HG03095 (cell line): ENCODE data around the gene KCNK18.
"Not testable (repeated sequence)": the region's sequence is repeated elsewhere in the genome, so short reads cannot be mapped to it uniquely, and the experiment has no call there.

ENCODE experiments used
- ATAC-seq: cut with Tn5 transposase; IDR thresholded peaks from one replicate; pipeline ENCODE4 v1.9.1; 2021; ENCODE audit warnings: moderate library complexity; ENCODE audit not compliant: unreplicated experiment

Gene KCNK18

GRCh38 chr10:117169480-117169879 is 27.8 kb upstream of the KCNK18 start:
- ATAC-seq = no peak

GRCh38 chr10:117170244-117170643 is 27.0 kb upstream of the KCNK18 start:
- ATAC-seq = no peak

DNA sequence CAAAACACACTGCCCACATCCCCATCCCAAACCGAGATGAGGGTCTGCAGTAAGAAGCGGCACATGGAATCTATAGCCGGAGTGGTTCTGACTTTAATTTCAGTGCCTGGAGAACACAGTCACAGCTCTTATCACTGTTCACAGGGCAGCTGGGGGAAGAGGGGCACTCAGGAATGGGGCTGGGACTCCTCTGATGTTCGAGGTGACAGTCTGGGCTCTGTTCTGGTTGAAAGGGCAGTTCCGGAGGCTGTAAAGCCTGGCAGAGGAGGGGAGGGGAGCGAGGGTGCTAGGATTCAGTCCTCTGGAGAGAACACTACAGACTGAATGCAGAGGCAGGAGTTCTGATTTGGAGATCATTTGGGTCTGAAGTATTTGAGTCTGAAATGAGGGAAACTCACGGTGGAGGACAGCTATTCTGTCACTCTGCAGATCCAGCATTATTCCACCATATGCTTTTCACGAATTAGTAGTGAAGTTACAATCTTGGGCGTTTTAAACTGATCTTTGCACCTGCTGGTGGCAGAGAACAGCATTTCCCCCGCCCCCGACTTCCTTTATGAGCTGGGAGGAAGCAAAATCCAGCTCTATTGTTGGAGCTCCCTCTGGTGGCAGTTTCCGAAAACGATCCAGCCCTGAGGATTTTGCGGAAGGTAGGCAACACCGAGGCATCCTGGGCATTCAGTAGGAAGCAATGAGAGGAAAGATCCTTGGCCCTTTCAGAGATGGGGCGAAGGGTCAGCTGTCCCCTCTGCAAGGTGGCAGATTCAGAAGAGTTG is 22.7 kb upstream of the KCNK18 start:
- ATAC-seq = peak; percentile 79

- ATAC-seq = peak; percentile 27
These were observed 21.9 kb upstream of the KCNK18 start for GRCh38 chr10:117175215-117175900.

GRCh38 chr10:117175901-117176534 is 21.3 kb upstream of the KCNK18 start:
- ATAC-seq = peak; percentile 50

GRCh38 chr10:117178190-117178589 is 19.1 kb upstream of the KCNK18 start:
- ATAC-seq = no peak

DNA sequence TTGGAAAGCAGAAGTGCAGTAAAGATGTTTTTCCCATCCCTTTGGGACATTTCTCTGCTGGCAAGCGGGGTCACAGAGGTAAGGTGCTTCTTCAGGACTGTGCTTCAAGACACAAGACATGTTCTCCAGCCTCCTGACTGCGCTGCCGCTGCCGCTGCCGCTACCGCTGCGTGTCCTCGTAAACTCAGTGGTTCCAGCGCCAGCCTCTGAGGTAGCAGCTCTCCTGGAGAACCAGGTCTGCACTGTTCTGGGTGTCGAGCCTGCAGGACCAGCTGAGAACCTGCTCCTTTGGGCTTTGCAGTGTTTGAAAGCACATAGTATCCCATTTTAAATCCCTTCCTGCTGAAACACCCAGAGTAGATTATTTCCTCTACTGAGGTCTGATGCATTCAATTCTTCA is 13.0 kb upstream of the KCNK18 start:
- ATAC-seq = no peak

DNA sequence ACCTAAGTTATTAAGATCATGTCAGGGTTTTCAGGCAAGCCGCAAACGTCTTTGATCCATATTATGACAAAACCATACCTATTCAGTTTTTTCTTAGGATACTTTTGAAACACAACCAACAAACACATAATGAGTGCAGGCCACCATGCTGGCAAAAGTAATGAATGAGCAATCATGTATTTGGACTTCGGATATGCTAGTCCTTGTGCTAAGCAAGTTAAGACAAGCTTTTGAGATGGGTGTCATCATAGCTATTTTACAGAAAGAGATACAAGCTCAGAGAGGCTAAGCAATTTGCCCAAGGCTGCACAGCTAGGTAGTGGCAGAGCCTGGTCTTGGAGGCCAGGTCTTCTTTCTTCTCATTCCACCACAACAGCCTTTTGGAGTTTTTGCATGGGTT is 12.5 kb upstream of the KCNK18 start:
- ATAC-seq = no peak

- not testable (repeated sequence) for ATAC-seq
These were observed 11.5 kb upstream of the KCNK18 start for GRCh38 chr10:117185817-117186216.

- ATAC-seq = no peak
These were observed 10.3 kb upstream of the KCNK18 start for GRCh38 chr10:117186832-117187615.

GRCh38 chr10:117188371-117188770 is 8.9 kb upstream of the KCNK18 start:
- ATAC-seq = no peak

GRCh38 chr10:117189557-117189956 is 7.7 kb upstream of the KCNK18 start:
- no peak for ATAC-seq

- no peak for ATAC-seq
These were observed 799 bp downstream of the KCNK18 start for GRCh38 chr10:117198088-117198487.

DNA sequence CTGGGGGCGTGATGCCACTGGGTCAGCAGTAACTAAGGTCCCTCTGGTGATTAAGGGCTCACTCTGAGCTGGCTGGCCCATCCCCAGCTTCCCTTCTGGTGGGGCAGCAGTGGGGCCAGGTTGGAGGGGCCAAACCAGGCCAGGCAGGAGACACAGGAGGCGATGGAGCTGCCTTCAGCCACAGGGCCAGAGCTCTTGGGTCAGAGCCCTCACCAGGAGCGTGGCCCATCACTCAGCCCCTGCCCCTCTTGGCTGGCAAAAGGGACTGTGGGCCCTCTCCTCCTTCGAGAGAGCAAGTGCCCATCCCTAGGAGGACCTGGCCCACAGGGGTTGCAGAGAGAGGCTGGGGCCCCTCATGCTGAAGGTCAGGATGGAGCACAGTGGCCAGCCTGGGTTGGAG is 4.5 kb downstream of the KCNK18 start:
- no peak for ATAC-seq

- ATAC-seq = no peak
These were observed 7.0 kb downstream of the KCNK18 start for GRCh38 chr10:117204316-117204715.

- ATAC-seq = no peak
These were observed 14.9 kb downstream of the KCNK18 start for GRCh38 chr10:117212176-117212575.

GRCh38 chr10:117214401-117214800 is 17.1 kb downstream of the KCNK18 start:
- ATAC-seq = no peak

DNA sequence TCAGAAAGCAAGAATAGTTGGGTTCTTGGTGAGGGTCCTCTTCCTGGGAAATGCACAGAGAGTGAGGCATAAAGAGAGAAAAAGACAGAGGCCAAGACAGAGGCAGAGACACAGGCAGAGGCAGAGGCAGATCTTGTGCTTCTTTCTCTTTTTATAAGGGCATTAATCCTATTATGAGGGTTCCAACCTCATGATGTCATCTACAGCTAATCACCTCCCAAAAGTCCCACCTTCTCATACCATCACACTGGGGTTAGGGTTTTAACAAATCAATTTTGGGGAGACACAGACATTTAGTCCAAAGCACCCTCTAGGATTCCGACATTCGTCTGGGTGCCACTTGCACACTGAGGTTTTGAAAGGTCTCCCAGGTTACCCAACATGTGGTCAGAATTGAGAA is 17.8 kb downstream of the KCNK18 start:
- ATAC-seq = no peak

DNA sequence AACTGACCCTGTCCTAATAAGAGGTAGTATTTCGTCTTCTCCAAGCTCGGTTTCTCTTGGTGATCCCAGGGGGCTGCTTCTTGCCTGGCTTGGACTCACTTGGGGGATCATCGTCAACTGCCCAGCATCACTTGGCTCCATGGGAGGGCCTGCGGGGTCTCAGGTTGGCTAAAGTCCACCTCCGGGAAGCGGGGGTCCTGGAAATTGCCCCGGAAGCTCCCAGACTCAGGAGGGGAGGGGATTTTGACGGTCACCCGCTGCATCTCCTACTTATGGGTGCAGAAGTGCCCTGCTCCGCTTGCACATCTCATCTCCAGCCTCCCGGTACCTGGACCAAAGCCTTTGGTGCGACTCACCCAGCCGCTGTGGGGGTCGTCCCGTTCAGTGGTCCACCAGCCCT is 18.7 kb downstream of the KCNK18 start:
- ATAC-seq = no peak

DNA sequence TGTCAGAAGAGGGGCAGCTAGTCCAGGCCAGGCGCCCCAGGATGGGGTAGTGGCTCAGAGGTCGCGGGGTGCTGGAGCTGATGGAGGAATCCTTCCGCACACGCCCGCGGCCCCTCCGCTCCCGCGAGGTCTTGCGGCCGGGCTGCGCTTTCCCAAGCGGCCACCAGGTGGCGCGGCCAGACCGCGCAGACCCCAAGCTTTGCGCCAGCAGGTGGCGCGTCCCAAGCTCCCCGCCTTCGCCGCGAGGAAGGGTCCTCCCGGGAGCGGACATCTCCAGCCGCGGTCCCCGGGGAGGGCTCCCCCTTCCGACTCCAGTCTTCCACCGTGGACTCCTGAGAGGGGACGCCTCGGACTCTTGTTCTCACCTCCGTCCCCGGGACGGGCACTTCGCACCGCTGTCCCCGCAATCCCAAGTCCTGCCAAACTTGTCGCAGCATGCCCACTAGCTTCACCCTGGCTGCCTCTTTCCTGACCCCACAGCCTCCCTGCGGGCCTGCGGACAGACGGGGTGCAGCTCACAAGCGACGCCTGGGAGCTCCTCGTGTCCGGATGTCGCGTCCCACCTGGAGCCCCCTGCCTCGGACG is 19.4 kb downstream of the KCNK18 start:
- ATAC-seq = peak; percentile 83
